AG04449 (cell line): ENCODE data around the gene RIT2.

Experiments
- CTCF ChIA-PET: fragments of 350-600 bp; formaldehyde crosslinking; extraction: SDS; loops from one replicate; lab custom pipeline; 2021; ENCODE audit warnings: antibody characterized with exemption; lab: Yijun Ruan, JAX
- POLR2A ChIA-PET: fragments of 400-600, 350-600 bp; formaldehyde crosslinking; extraction: SDS; loops from one replicate; lab custom pipeline; 2020; ENCODE audit warnings: antibody characterized with exemption, inconsistent platforms; lab: Yijun Ruan, JAX
- DNase-seq: peaks from one replicate; pipeline ENCODE4 v3.0.0-alpha.2; 2010; ENCODE audit warnings: low read depth, low spot score
- H3K4me3 ChIP-seq: 2 replicates; pipeline ENCODE4 v1.5.1; 2011; ENCODE audit warnings: low read depth, mild to moderate bottlenecking, control low read depth, low read length
- TF ChIP-seq, protein P1 (sequence below): IDR thresholded peaks from one replicate; pipeline ENCODE4 v1.5.1; 2011; ENCODE audit warnings: mild to moderate bottlenecking, moderate library complexity, low read length, control low read depth, inconsistent platforms; ENCODE audit not compliant: insufficient read depth; ENCODE audit errors: missing control alignments

Gene RIT2

DNA sequence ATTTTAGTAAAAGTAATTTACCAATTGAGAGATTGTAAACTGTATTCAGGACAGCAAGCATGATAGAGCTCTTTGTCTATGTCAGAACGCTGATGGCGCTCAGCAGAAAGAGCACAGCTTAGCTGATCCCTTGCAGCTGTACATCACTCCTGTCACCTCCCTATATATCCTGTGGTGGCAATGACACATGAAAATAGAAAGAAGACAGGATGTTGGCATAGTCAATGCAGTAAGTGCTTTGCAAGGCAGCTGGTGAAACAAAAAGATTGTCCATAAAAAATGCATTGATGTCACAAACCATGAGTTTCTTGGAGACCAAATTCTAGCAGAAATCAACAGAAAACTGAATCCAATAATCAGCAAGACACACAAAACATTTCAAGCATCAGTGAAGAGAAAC is 221.5 kb downstream of the RIT2 start:
- TF ChIP-seq, protein P1, sequence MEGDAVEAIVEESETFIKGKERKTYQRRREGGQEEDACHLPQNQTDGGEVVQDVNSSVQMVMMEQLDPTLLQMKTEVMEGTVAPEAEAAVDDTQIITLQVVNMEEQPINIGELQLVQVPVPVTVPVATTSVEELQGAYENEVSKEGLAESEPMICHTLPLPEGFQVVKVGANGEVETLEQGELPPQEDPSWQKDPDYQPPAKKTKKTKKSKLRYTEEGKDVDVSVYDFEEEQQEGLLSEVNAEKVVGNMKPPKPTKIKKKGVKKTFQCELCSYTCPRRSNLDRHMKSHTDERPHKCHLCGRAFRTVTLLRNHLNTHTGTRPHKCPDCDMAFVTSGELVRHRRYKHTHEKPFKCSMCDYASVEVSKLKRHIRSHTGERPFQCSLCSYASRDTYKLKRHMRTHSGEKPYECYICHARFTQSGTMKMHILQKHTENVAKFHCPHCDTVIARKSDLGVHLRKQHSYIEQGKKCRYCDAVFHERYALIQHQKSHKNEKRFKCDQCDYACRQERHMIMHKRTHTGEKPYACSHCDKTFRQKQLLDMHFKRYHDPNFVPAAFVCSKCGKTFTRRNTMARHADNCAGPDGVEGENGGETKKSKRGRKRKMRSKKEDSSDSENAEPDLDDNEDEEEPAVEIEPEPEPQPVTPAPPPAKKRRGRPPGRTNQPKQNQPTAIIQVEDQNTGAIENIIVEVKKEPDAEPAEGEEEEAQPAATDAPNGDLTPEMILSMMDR, result no peak
- H3K4me3 ChIP-seq, result no peak overlapping the region
- ChIA-PET CTCF (no interaction called here), POLR2A (no interaction called here)
- no peak for DNase-seq

DNA sequence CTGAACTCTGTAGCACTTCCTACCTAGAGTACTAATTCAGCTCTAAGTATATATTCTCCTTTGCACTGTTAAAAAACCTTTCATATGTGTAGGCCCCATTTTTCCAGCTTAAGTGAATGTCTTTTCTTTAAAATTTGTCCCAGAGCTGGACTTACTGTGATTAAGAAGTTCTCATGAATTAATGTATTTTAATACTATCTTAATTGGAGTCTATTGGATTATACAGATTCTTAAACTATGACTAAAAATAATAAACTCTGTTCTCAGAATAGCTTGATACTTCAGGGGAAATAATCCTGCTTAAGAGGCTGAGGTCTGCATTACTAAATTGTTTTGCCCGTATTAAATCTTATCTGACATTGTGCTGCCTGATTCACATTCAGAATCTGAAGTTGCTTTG is 223.3 kb downstream of the RIT2 start:
- TF ChIP-seq, protein P1, result no peak
- POLR2A ChIA-PET, result no interaction called here
- CTCF ChIA-PET, result no interaction called here
- no peak overlapping the region for H3K4me3 ChIP-seq
- no peak for DNase-seq

DNA sequence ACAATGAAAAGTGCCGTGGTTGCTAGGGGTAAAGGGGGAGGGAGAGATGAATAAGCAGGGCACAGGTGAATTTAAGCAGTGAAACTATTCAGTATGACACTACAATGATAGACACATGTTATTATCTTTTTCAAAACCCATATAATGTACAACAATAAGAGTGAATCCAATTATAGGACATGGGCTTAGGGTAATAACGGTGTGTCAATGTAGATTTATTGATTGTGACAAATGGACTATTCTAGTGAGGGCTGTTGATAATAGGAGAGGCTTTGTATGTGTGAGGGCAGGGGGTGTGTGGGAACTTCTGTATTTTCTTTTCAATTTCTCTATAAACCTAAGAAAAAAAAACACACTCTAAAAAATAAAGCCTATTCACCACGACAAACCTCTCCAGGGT is 223.8 kb downstream of the RIT2 start:
- H3K4me3 ChIP-seq, result no peak overlapping the region
- TF ChIP-seq, protein P1, result no peak
- CTCF ChIA-PET, result no interaction called here
- POLR2A ChIA-PET, result no interaction called here
- no peak for DNase-seq

DNA sequence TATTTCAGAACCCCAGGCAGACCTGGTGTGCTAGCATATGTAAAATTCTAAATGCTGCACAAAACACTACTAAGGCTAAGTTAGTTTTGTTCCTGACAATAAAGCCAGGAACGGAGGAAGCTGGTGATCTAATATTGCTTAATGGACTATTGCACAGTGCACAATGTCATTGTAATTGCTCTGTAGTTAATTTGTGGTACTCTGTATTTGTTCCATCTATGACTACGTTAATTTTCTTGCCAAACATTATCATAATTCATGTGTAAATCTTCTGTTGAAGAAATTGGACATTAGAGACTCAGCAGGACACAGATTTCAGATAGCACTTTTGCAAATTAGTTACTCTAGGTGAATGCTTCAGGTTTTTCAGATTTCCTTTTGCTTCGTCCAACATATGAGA is 232.3 kb downstream of the RIT2 start:
- POLR2A ChIA-PET, result no interaction called here
- H3K4me3 ChIP-seq, result no peak overlapping the region
- TF ChIP-seq, protein P1, result no peak
- no peak for DNase-seq
- CTCF ChIA-PET, result no interaction called here

DNA sequence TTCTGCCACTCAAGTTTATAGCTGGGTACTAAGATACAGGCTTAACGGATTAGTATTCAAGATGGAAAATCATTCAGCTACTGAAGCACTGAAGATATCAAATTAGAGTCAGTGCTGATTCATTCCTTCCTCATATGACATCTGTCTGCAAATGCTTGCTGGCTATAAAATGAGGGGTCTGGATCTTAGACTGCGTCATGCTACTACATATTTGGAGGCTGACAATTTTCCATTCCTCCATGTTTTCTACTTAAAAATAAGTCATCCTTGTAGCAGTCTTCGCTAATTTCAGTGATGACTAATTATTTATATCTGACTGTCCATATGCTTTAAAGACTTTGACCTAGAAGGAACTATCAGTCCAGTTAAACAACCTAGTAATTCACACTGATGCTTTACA is 233.4 kb downstream of the RIT2 start:
- TF ChIP-seq, protein P1, result no peak
- CTCF ChIA-PET, result no interaction called here

DNA sequence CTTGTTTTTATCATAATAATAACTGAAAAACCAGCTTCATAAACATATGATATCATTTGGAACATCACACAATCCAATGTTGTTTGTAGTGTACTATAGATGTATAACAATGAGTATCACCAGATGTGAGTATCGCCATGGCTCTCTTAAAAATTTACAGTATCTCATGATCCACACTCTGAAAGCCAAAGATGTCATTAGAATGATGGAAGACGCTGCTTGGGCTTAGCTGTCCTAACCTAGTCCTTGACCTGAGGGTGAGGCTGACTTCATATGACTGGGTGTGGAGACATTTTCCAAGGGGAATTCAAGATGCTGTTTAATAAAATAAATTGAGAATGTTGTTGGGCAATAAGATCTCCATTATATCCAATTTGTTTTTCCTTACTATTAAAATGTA is 242.6 kb downstream of the RIT2 start:
- DNase-seq, result no peak
- TF ChIP-seq, protein P1, result no peak
- CTCF ChIA-PET, result no interaction called here
- POLR2A ChIA-PET, result no interaction called here
- no peak overlapping the region for H3K4me3 ChIP-seq

More for the DNA sequence above, 233.4 kb downstream of the RIT2 start:
- POLR2A ChIA-PET, result no interaction called here
- no peak overlapping the region for H3K4me3 ChIP-seq
- no peak for DNase-seq
